GM21576 (cell line): Measurements from ENCODE around the gene ANGPTL2.

Experiments
- ATAC-seq: cut with Tn5 transposase; IDR thresholded peaks from one replicate; pipeline ENCODE4 v1.9.1; 2021; ENCODE audit warnings: mild to moderate bottlenecking, moderate library complexity; ENCODE audit not compliant: unreplicated experiment

ANGPTL2 gene

DNA sequence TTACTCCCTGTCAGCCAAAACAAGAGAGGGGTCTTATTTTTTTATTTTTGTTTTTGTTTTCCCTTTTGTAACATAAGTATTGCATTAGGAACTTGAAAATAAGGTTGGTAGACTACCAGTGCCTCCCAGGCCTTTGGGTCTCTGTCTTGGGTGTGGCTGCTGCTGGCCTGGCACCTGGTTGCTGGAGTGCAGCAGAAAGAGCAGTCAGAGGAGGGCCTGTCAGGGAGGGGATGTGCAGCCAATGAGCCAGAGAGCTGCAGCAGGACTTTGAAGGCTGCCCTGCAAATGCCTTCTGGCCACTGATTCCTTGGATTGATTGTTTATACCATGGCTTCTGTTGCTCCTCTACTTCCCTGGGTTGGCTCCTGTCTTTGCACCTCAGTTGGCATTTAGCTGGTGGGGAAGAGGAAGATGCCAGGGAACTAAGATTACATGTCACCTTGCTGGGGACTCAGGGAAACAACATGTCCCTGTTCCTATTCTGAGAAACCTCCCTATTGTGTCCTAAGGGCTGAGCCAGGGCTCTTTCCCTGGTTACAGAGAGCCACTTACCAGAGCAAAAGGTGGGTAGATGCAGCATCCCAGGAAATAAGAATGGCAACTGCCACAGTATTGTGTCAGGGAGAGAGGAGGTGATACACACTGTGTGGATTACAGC, 66.6 kb downstream of the ANGPTL2 start:
- no peak for ATAC-seq

- no peak for ATAC-seq
These were observed 68.5 kb downstream of the ANGPTL2 start for GRCh38 chr9:127053960-127054359.

DNA sequence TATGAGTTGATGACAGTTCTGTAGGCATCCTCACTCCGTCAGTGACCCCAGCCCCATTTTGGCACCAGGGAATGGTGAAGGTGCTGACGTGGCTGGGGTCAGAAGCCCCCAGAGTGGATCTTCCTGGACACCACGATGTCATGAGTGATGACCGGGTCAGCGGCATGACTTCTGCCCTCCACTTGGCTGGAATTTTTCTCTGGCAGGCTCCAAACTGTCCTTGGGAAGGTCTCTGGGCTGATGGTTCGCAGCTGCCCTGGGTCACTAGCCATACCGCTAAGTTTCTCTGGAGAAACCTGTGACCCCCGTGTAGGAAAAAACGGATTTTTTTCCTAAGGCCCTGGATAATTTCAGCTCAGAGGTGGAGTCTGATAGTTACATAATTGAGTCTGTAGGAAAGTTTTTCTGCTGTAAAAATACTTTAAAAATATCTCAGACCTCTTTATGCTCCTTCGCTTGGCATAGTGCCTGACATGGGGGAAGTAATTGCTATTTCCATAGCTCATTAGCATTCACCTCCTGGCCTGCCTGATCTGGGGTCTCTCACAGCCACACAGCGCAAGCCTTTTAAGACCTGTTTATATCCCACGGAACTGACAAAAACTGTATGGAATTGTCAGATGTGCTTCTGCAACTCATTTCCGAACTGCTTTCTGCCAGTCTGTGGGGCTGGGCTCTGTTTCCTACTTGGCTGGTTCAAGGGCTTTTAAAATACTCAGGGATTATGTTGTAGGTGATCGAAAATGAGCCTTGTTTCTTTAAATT, 69.2 kb downstream of the ANGPTL2 start:
- no peak for ATAC-seq

- no peak for ATAC-seq
These were observed 70.4 kb downstream of the ANGPTL2 start for GRCh38 chr9:127051881-127052595.

GRCh38 chr9:127050591-127051001, 71.8 kb downstream of the ANGPTL2 start:
- ATAC-seq, result no peak

GRCh38 chr9:127050152-127050551, 72.3 kb downstream of the ANGPTL2 start:
- no peak for ATAC-seq

DNA sequence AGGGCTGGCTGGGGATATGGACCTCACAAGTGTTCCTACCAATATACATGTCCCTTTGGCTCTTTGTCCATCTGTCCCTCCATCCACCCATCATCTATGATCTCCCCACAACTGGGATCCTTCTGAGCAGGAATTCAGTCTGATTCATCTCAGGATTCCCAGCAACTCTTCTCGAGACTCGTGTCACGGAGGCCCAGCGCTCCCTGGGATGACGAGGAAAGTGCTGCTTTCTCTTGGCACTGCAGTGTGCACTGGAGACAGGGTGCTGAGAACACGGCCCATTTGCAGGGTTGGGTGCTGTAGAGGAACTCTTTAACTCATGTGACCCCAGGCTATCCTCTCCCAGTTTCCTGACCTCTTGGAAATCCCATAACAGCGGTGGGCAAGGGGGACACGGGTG, 72.9 kb downstream of the ANGPTL2 start:
- ATAC-seq, result no peak

DNA sequence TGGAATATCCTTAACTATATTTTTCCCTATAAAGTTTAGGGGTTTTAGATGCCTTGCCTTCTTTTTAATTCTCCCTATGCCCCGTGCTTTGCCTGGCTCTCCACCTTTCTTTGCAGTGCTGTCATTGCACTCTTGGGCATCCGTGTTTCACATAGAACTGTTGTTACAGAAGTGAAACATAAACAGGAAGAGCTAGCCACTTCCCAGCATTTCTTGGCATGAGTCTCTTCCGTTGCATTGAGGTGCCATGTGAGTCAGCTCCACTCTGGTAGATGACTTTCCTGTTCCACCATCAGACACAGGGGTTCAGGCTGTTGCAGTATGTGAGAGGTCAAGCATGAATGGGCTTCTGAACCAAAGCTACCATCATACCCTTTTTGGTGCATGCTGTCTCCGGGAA, 73.4 kb downstream of the ANGPTL2 start:
- peak; percentile 47 for ATAC-seq

DNA sequence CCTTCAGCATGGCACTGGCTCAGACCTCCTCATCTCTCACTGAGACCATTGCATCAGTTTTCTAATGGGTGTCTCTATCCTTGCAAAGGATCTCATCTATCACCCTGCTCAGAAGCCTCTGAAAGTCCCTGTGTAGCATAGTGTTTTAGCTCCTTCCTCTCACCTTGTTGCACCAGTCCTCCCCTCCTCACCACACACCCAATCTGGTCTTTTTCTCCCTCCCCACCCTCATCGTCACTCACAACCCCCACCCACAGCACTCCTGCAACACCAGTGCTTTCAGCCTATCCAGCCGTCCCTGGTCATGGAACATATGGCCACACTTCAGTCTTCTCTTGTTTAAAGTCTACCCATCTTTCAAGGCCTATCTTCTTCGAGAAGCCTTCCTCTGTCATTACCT, 74.5 kb downstream of the ANGPTL2 start:
- ATAC-seq, result no peak

DNA sequence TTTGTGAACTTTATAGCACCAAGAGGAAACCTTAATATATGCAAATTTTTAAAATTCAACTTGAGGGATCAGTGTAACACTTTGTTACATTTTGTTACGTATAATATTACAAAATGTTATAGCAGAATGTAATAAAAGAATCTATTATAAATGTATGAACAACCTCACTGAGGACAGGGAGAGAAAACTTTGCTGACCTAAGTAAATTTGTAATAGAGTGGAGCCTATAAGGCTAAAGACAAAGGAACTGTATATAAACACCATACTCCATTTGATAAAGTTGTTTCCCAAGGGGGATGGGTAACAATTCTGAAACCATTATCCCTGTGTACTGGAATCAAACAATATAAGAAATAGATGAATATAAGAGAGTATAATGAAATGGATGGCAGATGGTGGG, 77.3 kb downstream of the ANGPTL2 start:
- ATAC-seq, result no peak

DNA sequence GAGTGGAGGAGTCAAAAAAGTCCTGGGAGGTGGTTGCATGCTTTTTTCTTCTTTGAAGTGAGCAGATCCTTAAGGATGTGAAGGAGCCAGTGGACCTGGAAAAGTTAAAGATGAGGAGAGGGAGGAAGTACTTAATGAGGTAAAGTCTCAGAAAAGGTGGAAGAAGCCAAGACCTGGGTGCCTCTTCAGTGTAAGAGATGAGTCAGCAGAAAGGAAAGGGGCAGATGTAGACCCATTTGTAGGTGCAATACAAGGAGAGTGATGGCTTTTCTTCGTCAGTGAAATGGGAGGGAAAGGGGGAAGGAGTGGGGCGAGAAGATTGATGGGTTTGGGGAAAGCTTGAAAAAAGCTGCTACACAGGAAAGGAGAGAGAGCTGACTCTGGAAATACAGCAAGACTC, 82.9 kb downstream of the ANGPTL2 start:
- no peak for ATAC-seq

DNA sequence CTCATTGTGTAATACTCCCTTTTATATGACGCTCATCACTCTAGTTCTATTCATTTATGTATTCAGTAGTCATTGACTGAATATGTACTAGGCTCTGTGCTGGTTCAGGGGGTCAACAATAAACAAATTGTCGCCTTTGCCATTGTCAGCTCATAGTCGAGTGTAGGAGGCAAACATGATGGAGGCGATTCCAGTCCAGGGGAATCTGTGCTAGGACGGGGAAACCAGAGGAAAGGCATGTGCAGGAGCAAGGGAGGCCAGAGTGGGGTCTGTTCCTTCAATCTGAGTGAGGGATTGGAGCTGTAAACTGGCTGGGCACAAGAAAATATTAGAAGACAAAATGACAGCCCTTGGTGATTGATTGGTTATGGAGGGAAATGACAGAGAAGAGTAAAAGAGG, 83.9 kb downstream of the ANGPTL2 start:
- no peak for ATAC-seq
